PC-9 (cell line): ENCODE measurements around the gene SLC26A11.

Experiments used
- CTCF ChIP-seq: fragments of 200-600 bp; sonication (generic); conservative IDR thresholded peaks from 2 replicates; pipeline ENCODE4 v1.6.1; 2017; ENCODE audit warnings: mixed run types, antibody characterized with exemption, mild to moderate bottlenecking, moderate library complexity
- EZH2 ChIP-seq: fragments of 200-600 bp; sonication (generic); IDR thresholded peaks from 2 replicates; pipeline ENCODE4 v1.8.0; 2017; ENCODE audit warnings: antibody characterized with exemption, low read depth

- TF ChIP-seq CTCF (no peak), EZH2 (no peak)
These were observed 12.2 kb upstream of the SLC26A11 start for GRCh38 chr17:80208050-80208449.
